ENCODE results near the gene MYH9. TPM values are rescaled to one million over a fixed set of nuclear protein-coding genes. Genes with fewer than 3 reads are reported as not detected.

The MYH9 gene
- total RNA-seq, 1 experiment from 2014 or later, result 258 TPM

DNA sequence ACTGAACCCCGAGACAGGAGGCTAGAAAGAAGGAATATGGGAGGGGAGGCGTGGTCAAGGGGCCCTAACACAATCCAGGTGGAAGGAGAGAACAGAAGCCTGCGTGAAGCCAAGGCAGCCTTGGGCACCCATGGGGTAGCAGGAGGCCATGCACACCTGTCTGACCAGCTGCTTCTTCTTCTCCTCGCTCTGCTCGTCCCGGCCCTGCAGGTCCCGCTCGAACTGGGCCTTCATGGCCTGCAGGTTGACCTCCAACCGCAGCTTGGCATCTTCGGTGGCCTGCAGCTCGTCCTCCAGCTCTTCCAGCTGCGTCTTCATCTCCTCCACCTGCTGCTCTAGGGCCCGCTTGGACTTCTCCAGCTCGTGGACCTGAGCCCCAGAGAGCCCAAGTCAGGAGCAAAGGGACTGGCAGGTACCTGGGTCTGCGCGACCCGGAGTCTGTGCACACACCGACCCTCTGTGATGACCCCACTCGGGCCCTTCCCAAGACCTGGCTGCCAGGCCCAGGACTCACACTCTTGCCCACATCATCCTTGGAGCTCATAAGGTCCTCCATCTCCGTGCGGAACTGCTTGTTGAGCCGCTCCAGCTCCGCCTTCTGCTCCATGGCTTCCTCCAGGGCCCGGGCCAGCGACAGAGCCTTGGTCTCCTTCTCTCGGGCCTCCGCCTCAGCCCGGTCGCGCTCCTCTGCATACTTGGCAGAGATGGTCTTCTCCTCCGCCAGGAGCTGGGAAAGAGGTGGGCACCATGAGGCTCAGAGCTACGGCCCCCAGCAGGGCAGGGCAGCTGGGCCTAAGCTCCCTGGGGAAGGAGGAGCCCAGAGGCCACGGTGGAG lies 99.0 kb downstream of the MYH9 start:
- DNase-seq (ENCODE audit: low read depth, low spot score) (no peak), ATAC-seq (no peak)
- ChIA-PET RAD21 (ENCODE audit: low non-redundant PET in 1 of 2, low total read pairs in 2 of 2, uncharacterized antibody in 2 of 2, unreplicated experiment in 2 of 2) (no interaction called here), POLR2A (no interaction called here), CTCF (interaction anchor here (1.6 kb wide), 1 partner anchor 10 kb away, joined by 4 read pairs; no protein-coding TSS in a partner anchor)
- H3K27me3 ChIP-seq (ENCODE audit: insufficient read depth, low read length), result no peaks in the 10 kb centered on the region
- TSS peak; percentile 73 for BruUV-seq (replicated peaks)
- H3K4me2 ChIP-seq (ENCODE audit: low read length), result no peak overlapping the region
- TF ChIP-seq SP1 (IDR thresholded peaks at IDR 0.05; ENCODE audit: low read depth), result no peak
- no peak for TF ChIP-seq EGR1 (IDR thresholded peaks at IDR 0.05; ENCODE audit: low read depth)
- no peak for TF ChIP-seq EZH2 (IDR thresholded peaks at IDR 0.05)
- no peak for TF ChIP-seq RAD21 (IDR thresholded peaks at IDR 0.05; ENCODE audit: low read depth)
- H4K20me1 ChIP-seq (ENCODE audit: insufficient read depth), result no peaks in the 10 kb centered on the region
- H3K9me2 ChIP-seq (ENCODE audit: insufficient read depth), result no peaks in the 10 kb centered on the region
- H3K9me3 ChIP-seq (ENCODE audit: control insufficient read depth in 1 of 2, insufficient read depth in 1 of 2, low read depth in 1 of 2, low read length in 2 of 2), result no peaks in the 10 kb centered on the region
- H2AFZ ChIP-seq (ENCODE audit: low read depth, low read length, poor library complexity, severe bottlenecking), result no peak overlapping the region
- H3K79me2 ChIP-seq (ENCODE audit: insufficient read depth, low read length), result no peaks in the 10 kb centered on the region
- H3K9ac ChIP-seq (ENCODE audit: low read length), result no peak overlapping the region
- H3K27ac ChIP-seq (ENCODE audit: low read depth, low read length), result no peak overlapping the region
- no peak overlapping the region for H3K4me3 ChIP-seq (replicated peaks in 1 of 2; ENCODE audit: low read depth in 1 of 2, low read length in 2 of 2)
- H3K4me1 ChIP-seq (ENCODE audit: control insufficient read depth in 1 of 2, insufficient read depth in 2 of 2, low read length in 2 of 2), result no peaks in the 10 kb centered on the region
- intact Hi-C loops (cut with micrococcal nuclease), result no loop called here
- peaks cover 49 to 72% of the 10 kb centered on the region in 2 experiments for H3K36me3 ChIP-seq (ENCODE audit: control insufficient read depth in 1 of 2, insufficient read depth in 2 of 2, low read length in 2 of 2)

DNA sequence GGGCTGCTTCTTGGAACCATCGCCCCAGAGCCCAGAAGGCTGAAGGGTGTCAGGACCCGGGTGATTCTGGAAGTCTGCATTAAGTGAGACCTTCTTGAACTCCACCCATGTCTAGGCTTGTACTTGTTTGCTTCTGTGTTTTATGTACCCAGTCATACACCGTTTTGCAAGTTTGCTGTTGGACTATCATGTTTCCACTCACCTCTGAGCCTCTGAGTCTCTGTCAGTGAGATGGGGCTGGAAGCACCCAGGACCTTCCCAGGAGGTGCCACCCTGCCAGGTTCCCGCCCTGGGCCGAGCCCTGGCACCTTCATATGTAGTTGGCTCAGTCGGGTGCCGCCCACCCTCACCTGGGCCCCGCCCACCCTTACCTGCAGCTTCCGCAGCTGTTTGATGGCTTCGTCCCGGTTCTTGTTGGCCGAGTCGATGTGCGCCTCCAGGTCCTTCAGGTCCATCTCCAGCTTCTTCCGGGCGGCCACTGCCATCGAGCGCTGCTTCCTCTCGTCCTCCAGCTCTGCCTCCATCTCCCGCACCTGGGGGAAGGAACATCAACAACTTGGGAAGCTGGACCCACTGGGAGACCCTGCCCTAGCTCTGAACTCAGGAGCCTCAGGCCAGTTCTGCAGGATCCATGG lies 99.8 kb downstream of the MYH9 start:
- no TSS peak for BruUV-seq (replicated peaks)
- TF ChIP-seq, protein P1, sequence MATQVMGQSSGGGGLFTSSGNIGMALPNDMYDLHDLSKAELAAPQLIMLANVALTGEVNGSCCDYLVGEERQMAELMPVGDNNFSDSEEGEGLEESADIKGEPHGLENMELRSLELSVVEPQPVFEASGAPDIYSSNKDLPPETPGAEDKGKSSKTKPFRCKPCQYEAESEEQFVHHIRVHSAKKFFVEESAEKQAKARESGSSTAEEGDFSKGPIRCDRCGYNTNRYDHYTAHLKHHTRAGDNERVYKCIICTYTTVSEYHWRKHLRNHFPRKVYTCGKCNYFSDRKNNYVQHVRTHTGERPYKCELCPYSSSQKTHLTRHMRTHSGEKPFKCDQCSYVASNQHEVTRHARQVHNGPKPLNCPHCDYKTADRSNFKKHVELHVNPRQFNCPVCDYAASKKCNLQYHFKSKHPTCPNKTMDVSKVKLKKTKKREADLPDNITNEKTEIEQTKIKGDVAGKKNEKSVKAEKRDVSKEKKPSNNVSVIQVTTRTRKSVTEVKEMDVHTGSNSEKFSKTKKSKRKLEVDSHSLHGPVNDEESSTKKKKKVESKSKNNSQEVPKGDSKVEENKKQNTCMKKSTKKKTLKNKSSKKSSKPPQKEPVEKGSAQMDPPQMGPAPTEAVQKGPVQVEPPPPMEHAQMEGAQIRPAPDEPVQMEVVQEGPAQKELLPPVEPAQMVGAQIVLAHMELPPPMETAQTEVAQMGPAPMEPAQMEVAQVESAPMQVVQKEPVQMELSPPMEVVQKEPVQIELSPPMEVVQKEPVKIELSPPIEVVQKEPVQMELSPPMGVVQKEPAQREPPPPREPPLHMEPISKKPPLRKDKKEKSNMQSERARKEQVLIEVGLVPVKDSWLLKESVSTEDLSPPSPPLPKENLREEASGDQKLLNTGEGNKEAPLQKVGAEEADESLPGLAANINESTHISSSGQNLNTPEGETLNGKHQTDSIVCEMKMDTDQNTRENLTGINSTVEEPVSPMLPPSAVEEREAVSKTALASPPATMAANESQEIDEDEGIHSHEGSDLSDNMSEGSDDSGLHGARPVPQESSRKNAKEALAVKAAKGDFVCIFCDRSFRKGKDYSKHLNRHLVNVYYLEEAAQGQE (IDR thresholded peaks at IDR 0.05; ENCODE audit: low read depth), result no peak
- TF ChIP-seq RAD21 (IDR thresholded peaks at IDR 0.05; ENCODE audit: low read depth) (no peak), POLR2A (IDR thresholded peaks at IDR 0.05; ENCODE audit: borderline replicate concordance, extremely low read depth, insufficient read depth, insufficient read length) (no peak), CBX3 (IDR thresholded peaks at IDR 0.05; ENCODE audit: low read depth) (no peak), JUND (IDR thresholded peaks at IDR 0.05) (no peak), EGR1 (IDR thresholded peaks at IDR 0.05; ENCODE audit: low read depth) (no peak), EZH2 (IDR thresholded peaks at IDR 0.05) (no peak), FOSL1 (IDR thresholded peaks at IDR 0.05; ENCODE audit: low read depth) (no peak), POLR2AphosphoS5 (IDR thresholded peaks at IDR 0.05; ENCODE audit: low read depth, low read length) (no peak), EZH2phosphoT487 (IDR thresholded peaks at IDR 0.05; ENCODE audit: borderline replicate concordance) (no peak), SP1 (IDR thresholded peaks at IDR 0.05; ENCODE audit: low read depth) (no peak)
- TF ChIP-seq, protein P2, sequence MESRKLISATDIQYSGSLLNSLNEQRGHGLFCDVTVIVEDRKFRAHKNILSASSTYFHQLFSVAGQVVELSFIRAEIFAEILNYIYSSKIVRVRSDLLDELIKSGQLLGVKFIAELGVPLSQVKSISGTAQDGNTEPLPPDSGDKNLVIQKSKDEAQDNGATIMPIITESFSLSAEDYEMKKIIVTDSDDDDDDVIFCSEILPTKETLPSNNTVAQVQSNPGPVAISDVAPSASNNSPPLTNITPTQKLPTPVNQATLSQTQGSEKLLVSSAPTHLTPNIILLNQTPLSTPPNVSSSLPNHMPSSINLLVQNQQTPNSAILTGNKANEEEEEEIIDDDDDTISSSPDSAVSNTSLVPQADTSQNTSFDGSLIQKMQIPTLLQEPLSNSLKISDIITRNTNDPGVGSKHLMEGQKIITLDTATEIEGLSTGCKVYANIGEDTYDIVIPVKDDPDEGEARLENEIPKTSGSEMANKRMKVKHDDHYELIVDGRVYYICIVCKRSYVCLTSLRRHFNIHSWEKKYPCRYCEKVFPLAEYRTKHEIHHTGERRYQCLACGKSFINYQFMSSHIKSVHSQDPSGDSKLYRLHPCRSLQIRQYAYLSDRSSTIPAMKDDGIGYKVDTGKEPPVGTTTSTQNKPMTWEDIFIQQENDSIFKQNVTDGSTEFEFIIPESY (IDR thresholded peaks at IDR 0.05; ENCODE audit: extremely low read depth, insufficient replicate concordance, low read length), result no peak
- TF ChIP-seq, protein P3, sequence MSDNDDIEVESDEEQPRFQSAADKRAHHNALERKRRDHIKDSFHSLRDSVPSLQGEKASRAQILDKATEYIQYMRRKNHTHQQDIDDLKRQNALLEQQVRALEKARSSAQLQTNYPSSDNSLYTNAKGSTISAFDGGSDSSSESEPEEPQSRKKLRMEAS (IDR thresholded peaks at IDR 0.05), result no peak

More for the DNA sequence above, 99.8 kb downstream of the MYH9 start:
- no peaks in the 10 kb centered on the region for H3K9me2 ChIP-seq (ENCODE audit: insufficient read depth)
- H3K27me3 ChIP-seq (ENCODE audit: insufficient read depth, low read length), result no peaks in the 10 kb centered on the region
- peaks cover 52 to 65% of the 10 kb centered on the region in 2 experiments for H3K36me3 ChIP-seq (ENCODE audit: control insufficient read depth in 1 of 2, insufficient read depth in 2 of 2, low read length in 2 of 2)
- H3K27ac ChIP-seq (ENCODE audit: low read depth, low read length), result no peak overlapping the region
- ChIA-PET RAD21 (ENCODE audit: low non-redundant PET in 1 of 2, low total read pairs in 2 of 2, uncharacterized antibody in 2 of 2, unreplicated experiment in 2 of 2) (no interaction called here), CTCF (interaction anchor here (1.6 kb wide), 1 partner anchor 9 kb away, joined by 4 read pairs; no protein-coding TSS in a partner anchor), POLR2A (no interaction called here)
- ATAC-seq (no peak), DNase-seq (ENCODE audit: low read depth, low spot score) (no peak)
- no peak overlapping the region for H3K9ac ChIP-seq (ENCODE audit: low read length)
- H3K4me1 ChIP-seq (ENCODE audit: control insufficient read depth in 1 of 2, insufficient read depth in 2 of 2, low read length in 2 of 2), result no peaks in the 10 kb centered on the region
- H2AFZ ChIP-seq (ENCODE audit: low read depth, low read length, poor library complexity, severe bottlenecking), result no peak overlapping the region
- intact Hi-C loops (cut with micrococcal nuclease), result no loop called here
- no peaks in the 10 kb centered on the region for H4K20me1 ChIP-seq (ENCODE audit: insufficient read depth)
- no peak overlapping the region for H3K4me3 ChIP-seq (replicated peaks in 1 of 2; ENCODE audit: low read depth in 1 of 2, low read length in 2 of 2)
- no peaks in the 10 kb centered on the region for H3K9me3 ChIP-seq (ENCODE audit: control insufficient read depth in 1 of 2, insufficient read depth in 1 of 2, low read depth in 1 of 2, low read length in 2 of 2)
- H3K4me2 ChIP-seq (ENCODE audit: low read length), result no peak overlapping the region
- H3K79me2 ChIP-seq (ENCODE audit: insufficient read depth, low read length), result no peaks in the 10 kb centered on the region

Data from HCT116 (cell line).